ENCODE data around the gene MMD.

MMD gene

DNA sequence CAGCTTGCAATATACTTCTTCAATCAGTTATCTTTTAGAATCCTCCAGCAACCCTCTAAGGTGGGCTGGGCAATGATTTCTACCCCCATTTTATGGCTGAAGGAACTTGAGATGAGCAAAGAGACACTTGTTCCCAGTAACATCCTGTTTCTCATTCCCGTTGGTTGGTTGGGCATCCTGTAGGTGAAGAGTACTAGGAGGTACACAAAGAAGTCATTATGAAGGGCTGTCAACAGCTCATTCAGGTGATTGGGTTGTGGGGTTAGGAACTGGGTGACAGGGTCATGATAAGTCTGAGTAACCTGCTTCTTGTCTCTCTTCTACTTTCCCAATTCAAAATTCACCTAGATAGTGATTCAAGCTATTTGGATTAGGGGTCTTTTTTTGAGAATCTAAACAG is 76.5 kb downstream of the MMD start:
- no peak for DNase-seq

DNA sequence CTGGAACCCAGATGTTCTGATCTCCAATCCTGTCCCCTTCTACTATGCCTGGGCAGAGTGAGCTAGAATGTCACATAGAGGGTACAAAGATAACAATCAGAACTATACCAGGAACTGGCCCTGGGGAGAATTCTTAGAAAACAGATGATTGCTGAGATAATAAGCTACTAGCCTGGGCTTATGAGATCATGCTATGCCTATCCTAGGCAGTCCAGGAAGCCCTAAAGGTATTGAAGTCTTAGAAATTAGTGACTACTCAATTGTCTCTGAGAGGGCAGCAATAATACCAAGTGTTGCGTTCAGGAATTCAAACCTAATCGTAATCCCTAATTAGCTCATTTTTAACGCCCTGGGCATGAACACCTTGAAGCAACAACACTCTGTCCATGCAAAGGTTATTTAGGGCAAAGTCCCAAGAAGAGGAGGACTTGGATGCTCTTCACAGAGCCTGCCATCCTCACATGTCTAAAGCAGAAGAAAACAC is 77.1 kb downstream of the MMD start:
- peak; percentile 31 for DNase-seq

DNA sequence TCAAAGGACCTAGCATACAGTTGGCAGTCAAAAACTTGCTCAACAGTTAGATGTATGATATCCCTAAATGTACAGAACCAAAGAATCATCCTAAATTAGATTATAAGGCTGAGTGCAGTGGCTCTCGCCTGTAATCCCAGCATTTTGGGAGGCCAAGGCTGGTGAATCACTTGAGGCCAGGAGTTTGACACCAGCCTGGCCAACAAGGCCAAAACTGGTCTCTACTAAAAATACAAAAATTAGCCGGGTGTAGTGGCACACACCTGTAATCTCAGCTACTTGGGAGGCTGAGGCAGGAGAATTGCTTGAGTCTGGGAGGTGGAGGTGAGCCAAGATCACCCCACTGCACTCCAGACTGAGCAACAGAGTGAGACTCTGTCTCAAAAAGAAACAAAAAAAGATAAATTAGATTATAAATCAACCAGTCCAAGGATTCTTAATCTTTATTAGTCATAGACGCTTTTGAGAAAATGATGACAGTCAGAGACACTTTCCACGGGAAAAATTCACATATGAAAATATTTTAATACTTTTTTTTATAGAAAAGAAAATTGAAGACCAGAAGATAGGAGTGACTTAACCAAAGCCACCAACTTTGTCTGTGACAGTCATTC is 77.6 kb downstream of the MMD start:
- DNase-seq = no peak

DNA sequence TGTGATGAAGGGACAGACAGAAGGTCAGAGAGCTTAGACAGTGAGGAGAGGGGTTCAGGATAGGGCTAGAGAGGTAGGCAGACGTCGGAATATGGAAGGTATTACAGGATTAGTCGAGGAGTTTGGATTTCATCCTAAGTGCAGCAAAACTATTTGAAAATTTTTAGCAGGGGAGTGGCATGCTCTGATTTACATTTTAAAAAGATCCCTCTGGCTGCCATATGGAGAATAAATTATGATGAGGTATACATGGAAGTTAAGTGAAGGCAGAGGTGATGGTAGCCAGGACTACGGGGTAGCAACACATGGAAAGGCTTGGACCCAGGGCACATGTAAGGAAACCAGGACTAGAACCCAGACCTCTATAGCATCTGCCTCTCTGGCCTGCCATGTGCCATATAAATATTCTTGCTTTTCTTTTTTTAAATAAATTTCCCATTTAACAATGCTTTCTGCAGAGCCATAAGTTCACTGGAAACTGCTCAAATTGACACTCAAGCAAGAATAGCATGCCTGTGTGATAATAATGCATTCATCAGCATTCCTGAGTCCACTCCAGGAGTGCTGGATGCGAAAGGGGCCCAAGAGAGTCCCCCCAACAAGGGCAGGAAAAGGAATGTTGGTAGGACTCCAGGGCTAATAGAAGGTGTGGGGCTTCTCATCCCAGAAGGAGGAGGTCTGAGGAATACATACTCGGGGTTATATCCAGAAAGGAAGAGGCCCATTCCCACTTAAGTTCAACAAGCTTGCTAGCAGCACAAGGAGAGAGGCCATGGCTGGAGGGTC is 78.6 kb downstream of the MMD start:
- DNase-seq = no peak

Measured in activated CD4-positive, alpha-beta T cell treated with anti-CD3 and anti-CD28 coated beads for 48 hours (primary cell).